NB4 (cell line): ENCODE data around the gene KNSTRN.

ENCODE experiments used
- CTCF ChIP-seq: IDR thresholded peaks from one replicate; pipeline ENCODE4 v1.5.1; 2012; ENCODE audit warnings: low read depth, low read length
- POLR2A ChIP-seq: IDR thresholded peaks from 2 replicates; pipeline ENCODE4 v1.6.1; 2011; ENCODE audit warnings: mild to moderate bottlenecking; ENCODE audit not compliant: insufficient read length; ENCODE audit errors: extremely low read depth
- TF ChIP-seq, protein P1 (sequence below): IDR thresholded peaks from 2 replicates; pipeline ENCODE4 v1.6.1; 2011; ENCODE audit warnings: low read depth, low read length

DNA sequence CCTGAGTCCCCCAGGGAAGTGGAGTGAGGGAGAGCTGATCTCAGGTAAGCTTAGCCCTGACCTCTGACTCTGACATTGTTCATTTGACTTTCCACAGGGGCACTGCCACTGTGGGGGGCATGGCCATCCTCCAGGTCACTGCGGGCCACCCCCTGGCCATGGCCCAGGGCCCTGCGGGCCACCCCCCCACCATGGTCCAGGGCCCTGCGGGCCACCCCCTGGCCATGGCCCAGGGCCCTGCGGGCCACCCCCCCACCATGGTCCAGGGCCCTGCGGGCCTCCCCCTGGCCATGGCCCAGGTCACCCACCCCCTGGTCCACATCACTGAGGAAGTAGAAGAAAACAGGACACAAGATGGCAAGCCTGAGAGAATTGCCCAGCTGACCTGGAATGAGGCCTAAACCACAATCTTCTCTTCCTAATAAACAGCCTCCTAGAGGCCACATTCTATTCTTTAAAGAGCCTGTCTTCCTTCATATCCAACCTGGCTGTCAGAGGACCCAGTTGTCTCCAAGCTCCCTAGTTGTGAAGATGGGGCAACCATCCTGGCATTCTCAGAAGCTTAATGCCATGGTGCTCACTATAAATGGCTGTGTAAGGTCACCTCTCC is 26.4 kb upstream of the KNSTRN start:
- TF ChIP-seq CTCF (no peak), POLR2A (no peak)
- TF ChIP-seq, protein P1, sequence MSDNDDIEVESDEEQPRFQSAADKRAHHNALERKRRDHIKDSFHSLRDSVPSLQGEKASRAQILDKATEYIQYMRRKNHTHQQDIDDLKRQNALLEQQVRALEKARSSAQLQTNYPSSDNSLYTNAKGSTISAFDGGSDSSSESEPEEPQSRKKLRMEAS: no peak
